SK-N-SH (cell line): Measurements from ENCODE around the gene RNF11. TPM values are rescaled to one million over a fixed set of nuclear protein-coding genes. Genes with fewer than 3 reads are reported as not detected.

ENCODE experiments used
- CTCF ChIA-PET: fragments of 300-600, 350-600 bp; formaldehyde crosslinking; extraction: SDS; loops from one replicate; lab custom pipeline; 2021; lab: Yijun Ruan, JAX
- POLR2A ChIA-PET: fragments of 350-600 bp; sonication (Branson Sonifier 250); formaldehyde crosslinking; extraction: SDS; loops from one replicate; lab custom pipeline; 2020; ENCODE audit warnings: antibody characterized with exemption, inconsistent platforms; lab: Yijun Ruan, JAX
- DNase-seq: peaks from one replicate; pipeline ENCODE4 v3.0.0; 2012
- H2AFZ ChIP-seq: fragments of 200-600 bp; sonication (generic); 2 replicates; pipeline ENCODE4 v1.8.1; 2016; ENCODE audit warnings: antibody characterized with exemption, mild to moderate bottlenecking, low read depth
- H3F3A ChIP-seq: fragments of 200-600 bp; sonication (generic); replicated peaks from 2 replicates; pipeline ENCODE3; 2016; ENCODE audit warnings: antibody characterized with exemption, mild to moderate bottlenecking; ENCODE audit not compliant: insufficient read depth
- H3K27ac ChIP-seq, 2 experiments: fragments of 200-500 bp in 1 of 2; fragments of 200-600 bp in 1 of 2; sonication (Bioruptor generic) in 1 of 2; sonication (generic), shearing (Covaris generic) in 1 of 2; 2 replicates each; pipeline versions ENCODE4 v1.5.1 to v1.6.1; 2014 to 2016; ENCODE audit warnings: low read depth in 2 of 2, inconsistent platforms in 1 of 2, low read length in 1 of 2, mild to moderate bottlenecking in 1 of 2, mixed read lengths in 1 of 2
- H3K27me3 ChIP-seq: fragments of 200-600 bp; sonication (generic), shearing (Covaris generic); 2 replicates; pipeline ENCODE4 v1.6.1; 2016; ENCODE audit warnings: mixed run types; ENCODE audit not compliant: insufficient read depth
- H3K36me3 ChIP-seq, 2 experiments: fragments of 200-500 bp in 1 of 2; fragments of 200-600 bp in 1 of 2; sonication (Bioruptor generic) in 1 of 2; sonication (generic) in 1 of 2; replicated peaks in 1 of 2; 2 replicates each; pipeline versions ENCODE3 to v1.5.1; 2014 to 2016; ENCODE audit warnings: low read length in 1 of 2, mild to moderate bottlenecking in 1 of 2; ENCODE audit not compliant: insufficient read depth in 2 of 2, control insufficient read depth in 1 of 2
- H3K4me1 ChIP-seq, 2 experiments: fragments of 200-500 bp in 1 of 2; fragments of 200-600 bp in 1 of 2; sonication (Bioruptor generic) in 1 of 2; sonication (generic), shearing (Covaris generic) in 1 of 2; 2 replicates each; pipeline versions ENCODE4 v1.5.1 to v1.6.1; 2014 to 2016; ENCODE audit warnings: low read depth in 1 of 2, low read length in 1 of 2, mixed run types in 1 of 2; ENCODE audit not compliant: insufficient read depth in 2 of 2, control insufficient read depth in 1 of 2
- H3K4me2 ChIP-seq: fragments of 200-600 bp; sonication (generic), shearing (Covaris generic); 2 replicates; pipeline ENCODE4 v1.6.1; 2017; ENCODE audit warnings: mixed run types
- H3K4me3 ChIP-seq, 2 experiments: fragments of 200-500 bp in 1 of 2; fragments of 200-600 bp in 1 of 2; sonication (Bioruptor generic) in 1 of 2; sonication (generic), shearing (Covaris generic) in 1 of 2; 2 replicates each; pipeline versions ENCODE4 v1.5.1 to v1.8.1; 2014 to 2016; ENCODE audit warnings: low read depth in 2 of 2, inconsistent platforms in 1 of 2, low read length in 1 of 2, mild to moderate bottlenecking in 1 of 2, mixed read lengths in 1 of 2, moderate library complexity in 1 of 2
- H3K79me2 ChIP-seq: fragments of 200-600 bp; sonication (generic); 2 replicates; pipeline ENCODE4 v1.8.1; 2017; ENCODE audit warnings: mild to moderate bottlenecking; ENCODE audit not compliant: insufficient read depth
- H3K9ac ChIP-seq: fragments of 200-600 bp; sonication (generic); 2 replicates; pipeline ENCODE4 v1.6.1; 2017; ENCODE audit warnings: mixed run types
- H3K9me2 ChIP-seq: fragments of 200-600 bp; sonication (generic); 2 replicates; pipeline ENCODE4 v1.6.1; 2017; ENCODE audit warnings: mixed run types
- H3K9me3 ChIP-seq: fragments of 200-600 bp; sonication (generic); 2 replicates; pipeline ENCODE4 v1.6.1; 2017; ENCODE audit warnings: mixed run types, mild to moderate bottlenecking, moderate library complexity
- H4K20me1 ChIP-seq: fragments of 200-600 bp; sonication (generic); 2 replicates; pipeline ENCODE4 v1.6.1; 2017; ENCODE audit warnings: mild to moderate bottlenecking, mixed run types; ENCODE audit not compliant: insufficient read depth
- CHD2 ChIP-seq: fragments of 150-350 bp; IDR thresholded peaks from 2 replicates; pipeline ENCODE4 v1.6.1; 2018; ENCODE audit warnings: low read length; ENCODE audit not compliant: partially characterized antibody
- EP300 ChIP-seq, 2 experiments: IDR thresholded peaks; 2 replicates each; pipeline versions ENCODE4 v1.4.0 to v1.6.1; 2012; ENCODE audit warnings: borderline replicate concordance in 1 of 2, low read depth in 1 of 2, low read length in 1 of 2
- EZH2phosphoT487 ChIP-seq: fragments of 200-600 bp; sonication (generic); IDR thresholded peaks from 2 replicates; pipeline ENCODE4 v1.6.1; 2017; ENCODE audit warnings: low read depth, mixed run types, mild to moderate bottlenecking, antibody characterized with exemption, moderate library complexity, borderline replicate concordance
- FOSL2 ChIP-seq: IDR thresholded peaks from 2 replicates; pipeline ENCODE4 v1.4.0; 2012; ENCODE audit warnings: low read depth, mild to moderate bottlenecking, moderate library complexity, borderline replicate concordance
- FOXJ3 ChIP-seq: sonication (generic); formaldehyde crosslinking; IDR thresholded peaks from 2 replicates; pipeline ENCODE4 v1.5.1; 2020; ENCODE audit warnings: mild to moderate bottlenecking, missing genetic modification reagents
- FOXM1 ChIP-seq: IDR thresholded peaks from 2 replicates; pipeline ENCODE4 v1.4.0; 2012; ENCODE audit warnings: low read depth, mild to moderate bottlenecking
- GABPA ChIP-seq: IDR thresholded peaks from 2 replicates; pipeline ENCODE4 v1.4.0; 2012; ENCODE audit warnings: low read depth, mild to moderate bottlenecking
- GATA2 ChIP-seq: sonication (generic); formaldehyde crosslinking; IDR thresholded peaks from 2 replicates; pipeline ENCODE4 v1.5.0; 2020; ENCODE audit warnings: mild to moderate bottlenecking, missing genetic modification reagents
- MAX ChIP-seq: IDR thresholded peaks from 2 replicates; pipeline ENCODE4 v1.4.0; 2012; ENCODE audit warnings: low read depth
- NFIC ChIP-seq: IDR thresholded peaks from 2 replicates; pipeline ENCODE4 v1.4.0; 2012; ENCODE audit warnings: borderline replicate concordance
- NRF1 ChIP-seq: IDR thresholded peaks from 2 replicates; pipeline ENCODE4 v1.6.1; 2012; ENCODE audit warnings: low read depth, mild to moderate bottlenecking, low read length
- RAD21 ChIP-seq: IDR thresholded peaks from 2 replicates; pipeline ENCODE4 v1.6.1; 2012; ENCODE audit warnings: mild to moderate bottlenecking, low read length
- RCOR1 ChIP-seq: fragments of 150-350 bp; IDR thresholded peaks from 2 replicates; pipeline ENCODE4 v1.6.1; 2017; ENCODE audit warnings: antibody characterized with exemption, low read length
- RFX5 ChIP-seq: IDR thresholded peaks from 2 replicates; pipeline ENCODE4 v1.6.1; 2012; ENCODE audit warnings: mild to moderate bottlenecking, improper control_type of control experiment, low read length
- RXRA ChIP-seq: IDR thresholded peaks from 2 replicates; pipeline ENCODE4 v1.4.0; 2012; ENCODE audit warnings: low read depth, mild to moderate bottlenecking, borderline replicate concordance
- TAF1 ChIP-seq: IDR thresholded peaks from 2 replicates; pipeline ENCODE4 v1.6.1; 2012; ENCODE audit warnings: low read depth, mild to moderate bottlenecking, low read length, moderate library complexity, borderline replicate concordance
- WGBS: methylation state at CpG from one replicate; pipeline ENCODE4 v1.1.6; 2017; ENCODE audit warnings: low lambda C conversion rate; 5-methylcytosine and 5-hydroxymethylcytosine counted together
- polyA plus RNA-seq, 3 experiments: library from polyadenylated mRNA; depleted of rRNA; stranded (reverse); fragments of >200 nt; gene quantifications; 2 replicates each; pipeline ENCODE4 v1.2.3, GENCODE V29; 2012
- TF ChIP-seq, protein P1 (sequence below): fragments of 200-600 bp; sonication (generic); IDR thresholded peaks from 2 replicates; pipeline ENCODE4 v1.6.1; 2017; ENCODE audit warnings: antibody characterized with exemption, mild to moderate bottlenecking, moderate library complexity
- TF ChIP-seq, protein P2 (sequence below): IDR thresholded peaks from 2 replicates; pipeline ENCODE4 v1.4.0; 2012; ENCODE audit warnings: low read depth, borderline replicate concordance

Gene RNF11
- polyA plus RNA-seq, 1 of the 3 experiments (the other 2 are of a cell fraction): 62.5 TPM

GRCh38 chr1:51264451-51264850 is 28.4 kb downstream of the RNF11 start (continued):
- TF ChIP-seq, protein P1, sequence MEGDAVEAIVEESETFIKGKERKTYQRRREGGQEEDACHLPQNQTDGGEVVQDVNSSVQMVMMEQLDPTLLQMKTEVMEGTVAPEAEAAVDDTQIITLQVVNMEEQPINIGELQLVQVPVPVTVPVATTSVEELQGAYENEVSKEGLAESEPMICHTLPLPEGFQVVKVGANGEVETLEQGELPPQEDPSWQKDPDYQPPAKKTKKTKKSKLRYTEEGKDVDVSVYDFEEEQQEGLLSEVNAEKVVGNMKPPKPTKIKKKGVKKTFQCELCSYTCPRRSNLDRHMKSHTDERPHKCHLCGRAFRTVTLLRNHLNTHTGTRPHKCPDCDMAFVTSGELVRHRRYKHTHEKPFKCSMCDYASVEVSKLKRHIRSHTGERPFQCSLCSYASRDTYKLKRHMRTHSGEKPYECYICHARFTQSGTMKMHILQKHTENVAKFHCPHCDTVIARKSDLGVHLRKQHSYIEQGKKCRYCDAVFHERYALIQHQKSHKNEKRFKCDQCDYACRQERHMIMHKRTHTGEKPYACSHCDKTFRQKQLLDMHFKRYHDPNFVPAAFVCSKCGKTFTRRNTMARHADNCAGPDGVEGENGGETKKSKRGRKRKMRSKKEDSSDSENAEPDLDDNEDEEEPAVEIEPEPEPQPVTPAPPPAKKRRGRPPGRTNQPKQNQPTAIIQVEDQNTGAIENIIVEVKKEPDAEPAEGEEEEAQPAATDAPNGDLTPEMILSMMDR: no peak
- no peak for TF ChIP-seq GABPA
- no peak for TF ChIP-seq EZH2phosphoT487
- 0 out of 2 replicates have a peak, but pooled peaks have one; percentile 35 for TF ChIP-seq FOXM1
- no peak for TF ChIP-seq TAF1
- no peak for TF ChIP-seq RFX5
- no peak for TF ChIP-seq NRF1
- peak; percentile 67 for TF ChIP-seq NFIC
- no peak for TF ChIP-seq RCOR1

GRCh38 chr1:51265618-51266017 is 29.5 kb downstream of the RNF11 start:
- Histone ChIP-seq H3K27me3 (no peaks in the 10 kb centered on the region), H3K9me2 (no peaks in the 10 kb centered on the region), H3K4me1 (peaks cover 9 to 63% of the 10 kb centered on the region in 2 experiments), H3K79me2 (peaks cover 88% of the 10 kb centered on the region), H4K20me1 (peaks cover 17% of the 10 kb centered on the region), H3K4me3 (no peak overlapping the region), H3K36me3 (peaks cover 2 to 5% of the 10 kb centered on the region in 2 experiments)
- CTCF ChIA-PET: interaction anchor here (1.5 kb wide), 1 partner anchor 31 kb away, joined by 3 read pairs; no protein-coding TSS in a partner anchor
- TF ChIP-seq RXRA (no peak), RAD21 (no peak), FOXJ3 (no peak), FOSL2 (no peak), MAX (no peak), GATA2 (CRISPR knock-in tag) (no peak), CHD2 (no peak), EZH2phosphoT487 (no peak), GABPA (no peak), EP300 (IDR thresholded peaks at IDR 0.05; ENCODE audit: borderline replicate concordance in 1 of 2, low read depth in 1 of 2, low read length in 1 of 2) (no peak)
- TF ChIP-seq, protein P2, sequence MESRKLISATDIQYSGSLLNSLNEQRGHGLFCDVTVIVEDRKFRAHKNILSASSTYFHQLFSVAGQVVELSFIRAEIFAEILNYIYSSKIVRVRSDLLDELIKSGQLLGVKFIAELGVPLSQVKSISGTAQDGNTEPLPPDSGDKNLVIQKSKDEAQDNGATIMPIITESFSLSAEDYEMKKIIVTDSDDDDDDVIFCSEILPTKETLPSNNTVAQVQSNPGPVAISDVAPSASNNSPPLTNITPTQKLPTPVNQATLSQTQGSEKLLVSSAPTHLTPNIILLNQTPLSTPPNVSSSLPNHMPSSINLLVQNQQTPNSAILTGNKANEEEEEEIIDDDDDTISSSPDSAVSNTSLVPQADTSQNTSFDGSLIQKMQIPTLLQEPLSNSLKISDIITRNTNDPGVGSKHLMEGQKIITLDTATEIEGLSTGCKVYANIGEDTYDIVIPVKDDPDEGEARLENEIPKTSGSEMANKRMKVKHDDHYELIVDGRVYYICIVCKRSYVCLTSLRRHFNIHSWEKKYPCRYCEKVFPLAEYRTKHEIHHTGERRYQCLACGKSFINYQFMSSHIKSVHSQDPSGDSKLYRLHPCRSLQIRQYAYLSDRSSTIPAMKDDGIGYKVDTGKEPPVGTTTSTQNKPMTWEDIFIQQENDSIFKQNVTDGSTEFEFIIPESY: no peak
- TF ChIP-seq, all 33 proteins: peak for 0
- POLR2A ChIA-PET: interaction anchor here (0.7 kb wide), 1 partner anchor 11 kb away, joined by 3 read pairs; no protein-coding TSS in a partner anchor
- Histone ChIP-seq H2AFZ (no peak overlapping the region), H3F3A (peaks cover 38% of the 10 kb centered on the region), H3K9me3 (no peaks in the 10 kb centered on the region), H3K27ac (peak overlapping the region; percentile 4 to 78; a peak in 3 of 4 replicates), H3K4me2 (peak overlapping the region; percentile 51; the same call in 1 of the 2 replicates), H3K9ac (no peak overlapping the region)
- 87% methylated on average over 4 of the region's 4 CpGs for WGBS
- DNase-seq: no peak
